Testis (tissue), 2 donors: ENCODE data around the gene FAM78A.

Experiments
- CTCF ChIP-seq, 3 experiments: fragments of 450-650 bp in 2 of 3; fragments of 200-600 bp in 1 of 3; sonication (generic) in 1 of 3; IDR thresholded peaks; one replicate each; pipeline ENCODE4 v1.5.1; 2016 to 2019; ENCODE audit warnings: antibody characterized with exemption in 3 of 3, mild to moderate bottlenecking in 2 of 3, moderate library complexity in 1 of 3
- POLR2A ChIP-seq: fragments of 450-650 bp; IDR thresholded peaks from one replicate; pipeline ENCODE4 v1.6.1; 2017; ENCODE audit warnings: antibody characterized with exemption, mild to moderate bottlenecking, moderate library complexity

GRCh38 chr9:131287359-131287758 lies 11.0 kb upstream of the FAM78A start:
- TF ChIP-seq CTCF (IDR thresholded peaks at IDR 0.05): no peak
- no peak for TF ChIP-seq POLR2A
